HEK293T (cell line): ENCODE results near the gene PRAC1.
A peak's percentile ranks its signal among the peaks of the same experiment; 100 is the strongest.

Source experiments
- CTCF ChIA-PET: fragments of 350-600 bp; formaldehyde crosslinking; extraction: SDS; loops from one replicate; lab custom pipeline; 2021; ENCODE audit warnings: antibody characterized with exemption, inconsistent platforms; lab: Yijun Ruan, JAX
- POLR2A ChIA-PET: fragments of 350-600 bp; formaldehyde crosslinking; extraction: SDS; loops from one replicate; lab custom pipeline; 2020; ENCODE audit warnings: antibody characterized with exemption, inconsistent platforms; lab: Yijun Ruan, JAX
- DNase-seq: peaks from one replicate; pipeline ENCODE4 v3.0.0; 2012; ENCODE audit warnings: mixed read lengths; ENCODE audit errors: extremely low spot score
- ARNT ChIP-seq: fragments of 450-650 bp; IDR thresholded peaks from 2 replicates; pipeline ENCODE4 v1.6.1; 2017; ENCODE audit warnings: mild to moderate bottlenecking
- CTBP1 ChIP-seq: fragments of 450-650 bp; IDR thresholded peaks from 2 replicates; pipeline ENCODE4 v1.6.1; 2016; ENCODE audit warnings: borderline replicate concordance
- ELF4 ChIP-seq: fragments of 450-650 bp; IDR thresholded peaks from 2 replicates; pipeline ENCODE4 v1.6.1; 2017; ENCODE audit warnings: antibody characterized with exemption
- FOXA1 ChIP-seq: fragments of 450-650 bp; IDR thresholded peaks from 2 replicates; pipeline ENCODE4 v1.6.1; 2016; ENCODE audit warnings: mild to moderate bottlenecking
- FOXM1 ChIP-seq: fragments of 450-650 bp; IDR thresholded peaks from 2 replicates; pipeline ENCODE4 v1.6.1; 2017; ENCODE audit warnings: mild to moderate bottlenecking, borderline replicate concordance
- HDGF ChIP-seq: fragments of 450-650 bp; IDR thresholded peaks from 2 replicates; pipeline ENCODE4 v1.6.1; 2017; ENCODE audit warnings: antibody characterized with exemption, borderline replicate concordance
- L3MBTL2 ChIP-seq: fragments of 450-650 bp; conservative IDR thresholded peaks from 2 replicates; pipeline ENCODE4 v1.6.1; 2016; ENCODE audit warnings: mild to moderate bottlenecking
- LEF1 ChIP-seq: fragments of 450-650 bp; IDR thresholded peaks from 2 replicates; pipeline ENCODE4 v1.6.1; 2017; ENCODE audit warnings: mild to moderate bottlenecking, borderline replicate concordance
- NFRKB ChIP-seq: fragments of 450-650 bp; IDR thresholded peaks from 2 replicates; pipeline ENCODE4 v1.6.1; 2016; ENCODE audit warnings: mild to moderate bottlenecking, moderate library complexity
- SP1 ChIP-seq: fragments of 450-650 bp; IDR thresholded peaks from 2 replicates; pipeline ENCODE4 v1.6.1; 2017
- ZNF384 ChIP-seq: fragments of 450-650 bp; IDR thresholded peaks from 2 replicates; pipeline ENCODE4 v1.6.1; 2016
- TF ChIP-seq, protein P1 (sequence below): fragments of 450-650 bp; IDR thresholded peaks from 2 replicates; pipeline ENCODE4 v1.6.1; 2016

The PRAC1 gene

GRCh38 chr17:48676963-48677558, 45.3 kb downstream of the PRAC1 start:
- TF ChIP-seq ZNF384 = no peak
- no peak for TF ChIP-seq HDGF
- TF ChIP-seq, protein P1, sequence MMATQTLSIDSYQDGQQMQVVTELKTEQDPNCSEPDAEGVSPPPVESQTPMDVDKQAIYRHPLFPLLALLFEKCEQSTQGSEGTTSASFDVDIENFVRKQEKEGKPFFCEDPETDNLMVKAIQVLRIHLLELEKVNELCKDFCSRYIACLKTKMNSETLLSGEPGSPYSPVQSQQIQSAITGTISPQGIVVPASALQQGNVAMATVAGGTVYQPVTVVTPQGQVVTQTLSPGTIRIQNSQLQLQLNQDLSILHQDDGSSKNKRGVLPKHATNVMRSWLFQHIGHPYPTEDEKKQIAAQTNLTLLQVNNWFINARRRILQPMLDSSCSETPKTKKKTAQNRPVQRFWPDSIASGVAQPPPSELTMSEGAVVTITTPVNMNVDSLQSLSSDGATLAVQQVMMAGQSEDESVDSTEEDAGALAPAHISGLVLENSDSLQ = peak; percentile 52
- no peak for TF ChIP-seq ELF4
- CTCF ChIA-PET = interaction anchor here (4.4 to 6.2 kb wide), 2 partner anchors 113 to 202 kb away, joined by 39 to 82 read pairs; no protein-coding TSS in a partner anchor
- no peak for DNase-seq
- POLR2A ChIA-PET = interaction anchor here (1.6 kb wide), 1 partner anchor 114 kb away, joined by 5 read pairs; no protein-coding TSS in a partner anchor

DNA sequence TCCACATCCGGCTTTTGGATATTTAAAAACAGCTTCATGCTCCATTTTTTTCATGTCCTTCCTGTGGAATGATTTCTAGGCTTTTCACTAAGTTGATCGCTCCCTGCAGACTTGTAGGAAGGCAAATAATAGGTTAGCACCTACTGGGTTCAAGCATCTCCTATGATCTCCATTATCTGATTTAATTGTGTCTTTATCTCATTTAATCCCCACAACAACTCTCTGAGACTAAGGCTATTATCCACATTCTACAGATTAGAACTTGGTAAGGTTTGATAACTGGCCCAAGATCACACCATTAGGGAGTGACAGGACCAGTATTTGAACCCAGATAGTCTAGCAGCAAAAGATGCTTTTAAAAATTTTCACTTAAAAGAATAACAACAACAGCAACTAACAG, 50.0 kb downstream of the PRAC1 start:
- POLR2A ChIA-PET = no interaction called here
- TF ChIP-seq FOXA1 = no peak
- no peak for TF ChIP-seq SP1
- no peak for TF ChIP-seq FOXM1
- no peak for TF ChIP-seq LEF1
- TF ChIP-seq ZNF384 = no peak
- TF ChIP-seq ELF4 = no peak
- TF ChIP-seq, protein P1 = no peak
- no peak for TF ChIP-seq L3MBTL2
- no peak for TF ChIP-seq CTBP1
- no peak for TF ChIP-seq ARNT
- no peak for TF ChIP-seq NFRKB
- no peak for TF ChIP-seq HDGF
- no peak for DNase-seq
- CTCF ChIA-PET = interaction anchor here (0.7 to 1.7 kb wide), 12 partner anchors 8 to 206 kb away, joined by 3 to 13 read pairs (median 5); partner anchors contain the start of gene HOXB13
